Right lobe of liver (tissue), 6 donors: ENCODE data around the gene MAP4. TPM values are rescaled to one million over a fixed set of nuclear protein-coding genes. Genes with fewer than 3 reads are reported as not detected.
A peak's percentile ranks its signal among the peaks of the same experiment; 100 is the strongest.

ENCODE experiments used
- ATAC-seq, 4 donors: fragments of 200-7000 bp; cut with Tn5 transposase; one replicate each; pipeline ENCODE4 v1.9.1; 2020; ENCODE audit warnings: mild to moderate bottlenecking in 4 of 4, moderate library complexity in 4 of 4
- DNase-seq, 3 donors: peaks; one replicate each; pipeline ENCODE4 v3.0.0-alpha.2; 2020
- H3K27ac ChIP-seq, 3 donors: fragments of 200-600 bp; one replicate each; pipeline ENCODE4 v1.8.0; 2022
- H3K27me3 ChIP-seq, 2 donors: fragments of 200-600 bp; one replicate each; pipeline ENCODE4 v1.8.0; 2022
- H3K36me3 ChIP-seq, 4 donors: fragments of 200-600 bp; sonication (generic) in 1 of 4; one replicate each; pipeline versions ENCODE4 v1.5.1 to v1.8.0; 2017 to 2022; ENCODE audit warnings: control low read depth in 1 of 4
- H3K4me1 ChIP-seq, 4 donors: fragments of 200-600 bp; sonication (generic) in 1 of 4; one replicate each; pipeline versions ENCODE4 v1.5.1 to v1.8.0; 2017 to 2022; ENCODE audit warnings: control low read depth in 1 of 4
- H3K4me3 ChIP-seq, 3 donors: fragments of 200-600 bp; one replicate each; pipeline ENCODE4 v1.8.0; 2022
- H3K9me3 ChIP-seq, 4 donors: fragments of 200-600 bp; sonication (generic) in 1 of 4; one replicate each; pipeline versions ENCODE4 v1.5.1 to v1.8.0; 2017 to 2022; ENCODE audit warnings: control low read depth in 1 of 4
- CTCF ChIP-seq, 4 donors: fragments of 200-600 bp in 3 of 4; fragments of 450-650 bp in 1 of 4; IDR thresholded peaks; one replicate each; pipeline versions ENCODE4 v1.5.1 to v1.8.0; 2016 to 2022; ENCODE audit warnings: antibody characterized with exemption in 4 of 4, mild to moderate bottlenecking in 2 of 4
- POLR2A ChIP-seq: fragments of 450-650 bp; IDR thresholded peaks from one replicate; pipeline ENCODE4 v1.6.1; 2017; ENCODE audit warnings: antibody characterized with exemption, mild to moderate bottlenecking
- WGBS: methylation state at CpG from one replicate; pipeline ENCODE4 v1.1.6; 2018; ENCODE audit warnings: low coverage, low lambda C conversion rate; ENCODE audit not compliant: insufficient coverage; ENCODE audit errors: missing lambda C conversion rate; 5-methylcytosine and 5-hydroxymethylcytosine counted together
- intact Hi-C, 2 donors: fragments of 100-400 bp; cut with DNase I; formaldehyde crosslinking; loops; one replicate each; pipeline versions ENCODE4 v1.11.2 to v1.14.1; 2022
- total RNA-seq, 6 experiments: library from RNA; depleted of rRNA in 2 of 6; stranded (reverse); fragments of >200 nt in 2 of 6; fragmentation: NEBNext Ultra II Directional in 3 of 6; extraction: Animal tissue kit (Norgen Biotek cat#: 25700) in 3 of 6; gene quantifications; one replicate each; pipeline versions ENCODE4 v1.1.0 to v1.2.4, GENCODE V29; 2016 to 2023
- donor health status: DM: no; HTN: yes; CAD: no.
- donor health status: DM: no; HTN: no; CAD: no.
- donor health status: DM: no; HTN: no; CAD: no.
- donor health status: DM: no; HTN: yes; CAD: no.
- donor health status: DM: no; HTN: yes; CAD: no.

The MAP4 gene
- total RNA-seq, 6 experiments from 2014 or later = 59.1 to 94.9 (median 66.2) TPM

- ATAC-seq (peak; percentile 60 to 85 (median 74)), DNase-seq (no peak)
- no peak overlapping the region for H3K4me3 ChIP-seq
- no peaks in the 10 kb centered on the region for H3K9me3 ChIP-seq
- H3K27me3 ChIP-seq = no peaks in the 10 kb centered on the region
- H3K4me1 ChIP-seq = peaks cover 0 to 46% (median 17%) of the 10 kb centered on the region in 4 donors
- WGBS = 19% methylated on average over 4 of the region's 5 CpGs
- H3K27ac ChIP-seq = peak overlapping the region in 2 of 3 donors; percentile 27 to 71
- H3K36me3 ChIP-seq = no peaks in the 10 kb centered on the region
- intact Hi-C loops = no loop called here
- TF ChIP-seq CTCF (IDR thresholded peaks at IDR 0.05) (no peak), POLR2A (no peak)
These were observed 54.2 kb downstream of the MAP4 start for GRCh38 chr3:47961815-47962606.

- peak overlapping the region in 1 of 3 donors; percentile 71 for H3K27ac ChIP-seq
- ATAC-seq (no peak), DNase-seq (no peak)
- H3K4me3 ChIP-seq = no peak overlapping the region
- H3K4me1 ChIP-seq = peaks cover 0 to 46% (median 17%) of the 10 kb centered on the region in 4 donors
- 80% methylated on average over 1 of the region's 1 CpG for WGBS
- intact Hi-C loops = no loop called here
- no peaks in the 10 kb centered on the region for H3K36me3 ChIP-seq
- H3K9me3 ChIP-seq = no peaks in the 10 kb centered on the region
- H3K27me3 ChIP-seq = no peaks in the 10 kb centered on the region
- no peak for TF ChIP-seq CTCF (IDR thresholded peaks at IDR 0.05)
- no peak for TF ChIP-seq POLR2A
These were observed 55.2 kb downstream of the MAP4 start for GRCh38 chr3:47961036-47961435.

- no peaks in the 10 kb centered on the region for H3K27me3 ChIP-seq
- TF ChIP-seq POLR2A (no peak), CTCF (IDR thresholded peaks at IDR 0.05) (no peak)
- peaks cover 0 to 18% (median 8%) of the 10 kb centered on the region in 4 donors for H3K4me1 ChIP-seq
- H3K36me3 ChIP-seq = no peaks in the 10 kb centered on the region
- no peak for ATAC-seq
- no peaks in the 10 kb centered on the region for H3K9me3 ChIP-seq
- H3K27ac ChIP-seq = no peak overlapping the region
- WGBS = 100% methylated on average over 1 of the region's 1 CpG
- no peak overlapping the region for H3K4me3 ChIP-seq
- intact Hi-C loops = no loop called here
- DNase-seq = no peak
These were observed 59.7 kb downstream of the MAP4 start for GRCh38 chr3:47956521-47956920.

GRCh38 chr3:47954567-47954966 is 61.6 kb downstream of the MAP4 start:
- H3K36me3 ChIP-seq = no peaks in the 10 kb centered on the region
- TF ChIP-seq CTCF (IDR thresholded peaks at IDR 0.05) (no peak), POLR2A (no peak)
- H3K27me3 ChIP-seq = no peaks in the 10 kb centered on the region
- DNase-seq (no peak), ATAC-seq (peak; percentile 79 to 91 (median 87))
- intact Hi-C loops = no loop called here
- H3K27ac ChIP-seq = peak overlapping the region in 1 of 3 donors; percentile 18
- H3K4me3 ChIP-seq = no peak overlapping the region
- H3K4me1 ChIP-seq = peaks cover 0 to 9% (median 4%) of the 10 kb centered on the region in 4 donors
- H3K9me3 ChIP-seq = no peaks in the 10 kb centered on the region
- WGBS = 50% methylated on average over 1 of the region's 1 CpG
